Osteocyte (in vitro differentiated cells): Measurements from ENCODE around the gene MSLN. TPM values are rescaled to one million over a fixed set of nuclear protein-coding genes. Genes with fewer than 3 reads are reported as not detected.

Experiments used
- DNase-seq: peaks from one replicate; pipeline ENCODE4 v3.0.0; 2021; ENCODE audit warnings: mixed read lengths; ENCODE audit not compliant: unreplicated experiment; ENCODE audit errors: extremely low spot score
- H3K27ac Mint-ChIP-seq: one replicate; pipeline ENCODE4 v1.8.0; 2021; ENCODE audit warnings: mild to moderate bottlenecking, mixed read lengths; ENCODE audit not compliant: unreplicated experiment
- H3K27me3 Mint-ChIP-seq: one replicate; pipeline ENCODE4 v1.8.0; 2021; ENCODE audit warnings: mixed read lengths; ENCODE audit not compliant: unreplicated experiment
- H3K36me3 Mint-ChIP-seq: one replicate; pipeline ENCODE4 v1.8.0; 2021; ENCODE audit warnings: mixed read lengths; ENCODE audit not compliant: unreplicated experiment
- H3K4me1 Mint-ChIP-seq: one replicate; pipeline ENCODE4 v1.8.0; 2021; ENCODE audit warnings: mixed read lengths; ENCODE audit not compliant: unreplicated experiment
- H3K4me3 Mint-ChIP-seq: one replicate; pipeline ENCODE4 v1.8.0; 2021; ENCODE audit warnings: mild to moderate bottlenecking, moderate library complexity, mixed read lengths; ENCODE audit not compliant: unreplicated experiment
- H3K9me3 Mint-ChIP-seq: one replicate; pipeline ENCODE4 v1.8.0; 2021; ENCODE audit warnings: mixed read lengths; ENCODE audit not compliant: unreplicated experiment
- CTCF ChIP-seq: fragments of 200-600 bp; sonication (generic); IDR thresholded peaks from 2 replicates; pipeline ENCODE4 v1.5.0; 2021; ENCODE audit warnings: antibody characterized with exemption, mild to moderate bottlenecking, moderate library complexity
- total RNA-seq: library from RNA; stranded (reverse); gene quantifications from 2 replicates; pipeline ENCODE4 v1.2.1, GENCODE V29; 2021

The MSLN gene
- total RNA-seq, 1 donor from 2014 or later = 0.19 TPM

GRCh38 chr16:797120-797420 is 36.5 kb downstream of the MSLN start:
- Mint-ChIP-seq H3K9me3 (no peaks in the 10 kb centered on the region), H3K27ac (no peak overlapping the region), H3K36me3 (no peaks in the 10 kb centered on the region), H3K27me3 (no peaks in the 10 kb centered on the region), H3K4me1 (no peaks in the 10 kb centered on the region), H3K4me3 (no peak overlapping the region)
- TF ChIP-seq CTCF = no peak
- no peak for DNase-seq

- H3K4me3 Mint-ChIP-seq = no peak overlapping the region
- DNase-seq = no peak
- H3K27ac Mint-ChIP-seq = no peak overlapping the region
- no peaks in the 10 kb centered on the region for H3K4me1 Mint-ChIP-seq
- no peaks in the 10 kb centered on the region for H3K36me3 Mint-ChIP-seq
- no peaks in the 10 kb centered on the region for H3K9me3 Mint-ChIP-seq
- no peak for TF ChIP-seq CTCF
- no peaks in the 10 kb centered on the region for H3K27me3 Mint-ChIP-seq
Observed at GRCh38 chr16:797686-798085, 37.2 kb downstream of the MSLN start.

- no peaks in the 10 kb centered on the region for H3K27me3 Mint-ChIP-seq
- no peak for TF ChIP-seq CTCF
Observed at GRCh38 chr16:798666-799065, 38.1 kb downstream of the MSLN start.

GRCh38 chr16:799111-799947 is 38.8 kb downstream of the MSLN start:
- no peak overlapping the region for H3K4me3 Mint-ChIP-seq
- H3K27me3 Mint-ChIP-seq = no peaks in the 10 kb centered on the region
- TF ChIP-seq CTCF = no peak
- no peaks in the 10 kb centered on the region for H3K9me3 Mint-ChIP-seq
- H3K4me1 Mint-ChIP-seq = no peaks in the 10 kb centered on the region
- H3K36me3 Mint-ChIP-seq = no peaks in the 10 kb centered on the region
- no peak overlapping the region for H3K27ac Mint-ChIP-seq
- no peak for DNase-seq

More at GRCh38 chr16:798666-799065, 38.1 kb downstream of the MSLN start:
- no peaks in the 10 kb centered on the region for H3K36me3 Mint-ChIP-seq
- no peak overlapping the region for H3K4me3 Mint-ChIP-seq
- no peak overlapping the region for H3K27ac Mint-ChIP-seq
- no peaks in the 10 kb centered on the region for H3K4me1 Mint-ChIP-seq
- no peaks in the 10 kb centered on the region for H3K9me3 Mint-ChIP-seq
- DNase-seq = no peak

GRCh38 chr16:799948-800833 is 39.7 kb downstream of the MSLN start, which contains the start of gene GNG13:
Gene GNG13, minus strand, starts transcription at chr16:800734. Its CDS starts 1,657 bp downstream, at chr16:799077.
- no peaks in the 10 kb centered on the region for H3K9me3 Mint-ChIP-seq
- no peaks in the 10 kb centered on the region for H3K27me3 Mint-ChIP-seq
- H3K36me3 Mint-ChIP-seq = no peaks in the 10 kb centered on the region
- H3K4me3 Mint-ChIP-seq = no peak within 1 kb of the TSS
- TF ChIP-seq CTCF = no peak
- DNase-seq = no peak
- no peaks in the 10 kb centered on the region for H3K4me1 Mint-ChIP-seq
- H3K27ac Mint-ChIP-seq = no peak within 1 kb of the TSS
